ENCODE results near the gene DLG2. TPM values are rescaled to one million over a fixed set of nuclear protein-coding genes. Genes with fewer than 3 reads are reported as not detected.

Gene DLG2
- total RNA-seq, 4 donors from 2014 or later = 1.3 to 4.7 (median 2.4) TPM

GRCh38 chr11:84289381-84289906 is 1337.7 kb downstream of the DLG2 start:
- no peak for DNase-seq
- in situ Hi-C loops (cut with MboI; ENCODE audit: low sequenced_read_pairs in 4 of 4) (no loop called here), intact Hi-C loops (cut with DNase I; ENCODE audit: low total_unique reads) (no loop called here)
- no peak overlapping the region for H3K27ac ChIP-seq
- no peaks in the 10 kb centered on the region for H3K9me3 ChIP-seq
- TF ChIP-seq CTCF (IDR thresholded peaks at IDR 0.05 in 4 of 5, conservative IDR thresholded peaks at IDR 0.05 in 1 of 5) (no peak), POLR2A (IDR thresholded peaks at IDR 0.05) (no peak)
- no peaks in the 10 kb centered on the region for H3K36me3 ChIP-seq
- H3K4me3 ChIP-seq = no peak overlapping the region
- no peaks in the 10 kb centered on the region for H3K4me1 ChIP-seq
- H3K27me3 ChIP-seq = no peaks in the 10 kb centered on the region
- no peak for ATAC-seq

- no peaks in the 10 kb centered on the region for H3K9me3 ChIP-seq
- no peaks in the 10 kb centered on the region for H3K4me1 ChIP-seq
- TF ChIP-seq POLR2A (IDR thresholded peaks at IDR 0.05) (no peak), CTCF (IDR thresholded peaks at IDR 0.05 in 4 of 5, conservative IDR thresholded peaks at IDR 0.05 in 1 of 5) (no peak)
- no peak overlapping the region for H3K4me3 ChIP-seq
- no peak for DNase-seq
- H3K36me3 ChIP-seq = no peaks in the 10 kb centered on the region
- no peak for ATAC-seq
- H3K27me3 ChIP-seq = no peaks in the 10 kb centered on the region
- intact Hi-C loops (cut with DNase I; ENCODE audit: low total_unique reads) = no loop called here
- no peak overlapping the region for H3K27ac ChIP-seq
- in situ Hi-C loops (cut with MboI; ENCODE audit: low sequenced_read_pairs in 4 of 4) = no loop called here
Observed at GRCh38 chr11:84273541-84273940, 1353.6 kb downstream of the DLG2 start.

- TF ChIP-seq CTCF (IDR thresholded peaks at IDR 0.05 in 4 of 5, conservative IDR thresholded peaks at IDR 0.05 in 1 of 5) (no peak), POLR2A (IDR thresholded peaks at IDR 0.05) (no peak)
- intact Hi-C loops (cut with DNase I; ENCODE audit: low total_unique reads) = no loop called here
- ATAC-seq = no peak
Observed at GRCh38 chr11:84270466-84270865, 1356.7 kb downstream of the DLG2 start.

GRCh38 chr11:84264066-84264465 is 1363.1 kb downstream of the DLG2 start:
- Histone ChIP-seq H3K9me3 (no peaks in the 10 kb centered on the region), H3K27me3 (no peaks in the 10 kb centered on the region), H3K4me3 (no peak overlapping the region), H3K27ac (no peak overlapping the region), H3K4me1 (no peaks in the 10 kb centered on the region), H3K36me3 (no peaks in the 10 kb centered on the region)
- ATAC-seq (no peak), DNase-seq (no peak)
- TF ChIP-seq POLR2A (IDR thresholded peaks at IDR 0.05) = no peak
- TF ChIP-seq CTCF (IDR thresholded peaks at IDR 0.05 in 4 of 5, conservative IDR thresholded peaks at IDR 0.05 in 1 of 5) = no peak
- in situ Hi-C loops (cut with MboI; ENCODE audit: low sequenced_read_pairs in 4 of 4) (no loop called here), intact Hi-C loops (cut with DNase I; ENCODE audit: low total_unique reads) (no loop called here)

More at GRCh38 chr11:84270466-84270865, 1356.7 kb downstream of the DLG2 start:
- DNase-seq = no peak
- Histone ChIP-seq H3K36me3 (no peaks in the 10 kb centered on the region), H3K4me1 (no peaks in the 10 kb centered on the region), H3K4me3 (no peak overlapping the region), H3K27ac (no peak overlapping the region), H3K9me3 (no peaks in the 10 kb centered on the region), H3K27me3 (no peaks in the 10 kb centered on the region)
- in situ Hi-C loops (cut with MboI; ENCODE audit: low sequenced_read_pairs in 4 of 4) = no loop called here

GRCh38 chr11:84261707-84262106 is 1365.4 kb downstream of the DLG2 start:
- H3K9me3 ChIP-seq = no peaks in the 10 kb centered on the region
- no peak overlapping the region for H3K27ac ChIP-seq
- no peaks in the 10 kb centered on the region for H3K4me1 ChIP-seq
- TF ChIP-seq CTCF (IDR thresholded peaks at IDR 0.05 in 4 of 5, conservative IDR thresholded peaks at IDR 0.05 in 1 of 5) = no peak
- no peak for TF ChIP-seq POLR2A (IDR thresholded peaks at IDR 0.05)
- intact Hi-C loops (cut with DNase I; ENCODE audit: low total_unique reads) (no loop called here), in situ Hi-C loops (cut with MboI; ENCODE audit: low sequenced_read_pairs in 4 of 4) (no loop called here)
- ATAC-seq (no peak), DNase-seq (no peak)
- no peaks in the 10 kb centered on the region for H3K27me3 ChIP-seq
- H3K36me3 ChIP-seq = no peaks in the 10 kb centered on the region
- H3K4me3 ChIP-seq = no peak overlapping the region
